ENCODE results near the gene RIT2.

DNA sequence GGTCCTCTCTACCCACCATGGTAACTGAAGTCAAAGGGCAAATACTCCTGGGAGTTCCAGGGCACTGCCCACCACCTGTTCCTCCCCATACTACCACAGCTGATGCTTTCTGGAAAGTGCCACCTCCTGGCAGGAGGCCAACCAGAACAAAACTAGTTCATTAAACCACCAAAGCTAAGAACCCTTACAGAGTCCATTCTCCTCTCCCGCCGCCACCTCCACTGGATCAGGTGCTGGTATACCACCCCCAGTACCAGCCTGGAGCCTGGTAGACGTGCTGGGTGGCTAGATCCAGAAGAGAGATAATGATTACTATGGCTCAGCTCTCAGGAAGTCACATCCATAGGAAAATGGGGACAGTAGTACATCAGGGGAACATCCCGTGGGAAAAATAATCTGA, 300.9 kb downstream of the RIT2 start:
- no peak for TF ChIP-seq POLR2A (IDR thresholded peaks at IDR 0.05; ENCODE audit: low read depth, low read length)
- TF ChIP-seq POLR2AphosphoS5 (IDR thresholded peaks at IDR 0.05; ENCODE audit: low read depth, low read length), result no peak
